Neuronal stem cell (in vitro differentiated cells): ENCODE measurements around the gene UAP1.

ENCODE experiments used
- DNase-seq: peaks from one replicate; pipeline ENCODE4 v3.0.0-alpha.2; 2013; ENCODE audit warnings: low spot score
- H2AFZ ChIP-seq: one replicate; pipeline ENCODE4 v1.6.1; 2013; ENCODE audit warnings: mild to moderate bottlenecking, low read length, inconsistent platforms
- H2AK5ac ChIP-seq: 2 replicates; pipeline ENCODE4 v1.6.1; 2013; ENCODE audit warnings: low read depth, mild to moderate bottlenecking, inconsistent platforms, low read length, moderate library complexity, mixed read lengths
- H2BK120ac ChIP-seq: 2 replicates; pipeline ENCODE4 v1.6.1; 2013; ENCODE audit warnings: low read depth, mild to moderate bottlenecking, inconsistent platforms, low read length, moderate library complexity, mixed read lengths
- H2BK12ac ChIP-seq: one replicate; pipeline ENCODE4 v1.6.1; 2013; ENCODE audit warnings: low read length, inconsistent platforms
- H2BK15ac ChIP-seq: 2 replicates; pipeline ENCODE4 v1.6.1; 2013; ENCODE audit warnings: mild to moderate bottlenecking, low read length, inconsistent platforms, mixed read lengths
- H2BK5ac ChIP-seq: one replicate; pipeline ENCODE4 v1.6.1; 2013; ENCODE audit warnings: inconsistent platforms, mild to moderate bottlenecking, low read length, moderate library complexity
- H3K14ac ChIP-seq: one replicate; pipeline ENCODE4 v1.6.1; 2013; ENCODE audit warnings: low read length, inconsistent platforms
- H3K18ac ChIP-seq: 2 replicates; pipeline ENCODE4 v1.6.1; 2013; ENCODE audit warnings: low read length, inconsistent platforms
- H3K23ac ChIP-seq: 2 replicates; pipeline ENCODE4 v1.6.1; 2013; ENCODE audit warnings: low read depth, mild to moderate bottlenecking, mixed read lengths, low read length, inconsistent platforms; ENCODE audit not compliant: poor library complexity
- H3K27ac ChIP-seq: replicated peaks from 3 replicates; pipeline ENCODE4 v1.5.1; 2013; ENCODE audit warnings: low read length, inconsistent platforms
- H3K27me3 ChIP-seq, 3 experiments: 2 replicates each; pipeline ENCODE4 v1.6.1; 2013; ENCODE audit warnings: low read length in 3 of 3, mild to moderate bottlenecking in 2 of 3, inconsistent platforms in 1 of 3, low read depth in 1 of 3, mixed read lengths in 1 of 3, moderate library complexity in 1 of 3; ENCODE audit not compliant: control insufficient read depth in 3 of 3, insufficient read depth in 3 of 3
- H3K36me3 ChIP-seq, 2 donors: replicated peaks in 1 of 2; 2 replicates each; pipeline ENCODE4 v1.6.1; 2013; ENCODE audit warnings: low read length in 2 of 2; ENCODE audit not compliant: control insufficient read depth in 2 of 2, insufficient read depth in 2 of 2
- H3K4ac ChIP-seq: 2 replicates; pipeline ENCODE4 v1.6.1; 2013; ENCODE audit warnings: inconsistent platforms, mild to moderate bottlenecking, low read length, moderate library complexity
- H3K4me1 ChIP-seq, 2 donors: 1 replicate in 1 of 2; 2 replicates in 1 of 2; pipeline ENCODE4 v1.6.1; 2013; ENCODE audit warnings: low read length in 2 of 2, low read depth in 1 of 2; ENCODE audit not compliant: control insufficient read depth in 2 of 2, insufficient read depth in 1 of 2
- H3K4me2 ChIP-seq: one replicate; pipeline ENCODE4 v1.6.1; 2013; ENCODE audit warnings: mild to moderate bottlenecking, low read length, inconsistent platforms; ENCODE audit not compliant: insufficient read depth, poor library complexity, severe bottlenecking
- H3K4me3 ChIP-seq, 2 donors: 2 replicates each; pipeline ENCODE4 v1.5.1; 2013; ENCODE audit warnings: low read length in 2 of 2, mild to moderate bottlenecking in 2 of 2, inconsistent platforms in 1 of 2, moderate library complexity in 1 of 2
- H3K79me1 ChIP-seq: one replicate; pipeline ENCODE4 v1.6.1; 2013; ENCODE audit warnings: low read depth, mild to moderate bottlenecking, inconsistent platforms, low read length, moderate library complexity
- H3K9ac ChIP-seq: one replicate; pipeline ENCODE4 v1.6.1; 2013; ENCODE audit warnings: mild to moderate bottlenecking, low read depth, low read length, inconsistent platforms; ENCODE audit not compliant: poor library complexity
- H3K9me3 ChIP-seq, 2 donors: replicated peaks in 1 of 2; 2 replicates each; pipeline versions ENCODE3 to v1.6.1; 2013; ENCODE audit warnings: low read length in 2 of 2, mild to moderate bottlenecking in 2 of 2, inconsistent platforms in 1 of 2, low read depth in 1 of 2, mixed read lengths in 1 of 2, moderate library complexity in 1 of 2; ENCODE audit not compliant: control insufficient read depth in 2 of 2, insufficient read depth in 1 of 2
- H4K8ac ChIP-seq: one replicate; pipeline ENCODE4 v1.6.1; 2013; ENCODE audit warnings: low read depth, mild to moderate bottlenecking, inconsistent platforms, low read length, moderate library complexity
- H4K91ac ChIP-seq: one replicate; pipeline ENCODE4 v1.6.1; 2013; ENCODE audit warnings: low read length, low read depth, mild to moderate bottlenecking, inconsistent platforms; ENCODE audit not compliant: poor library complexity
- WGBS, 2 donors: extraction: QIAGEN DNeasy Blood & Tissue Kit; methylation state at CpG; one replicate each; pipeline ENCODE4 v1.1.7; 2013; ENCODE audit warnings: missing lambda C conversion rate in 2 of 2, mixed read lengths in 1 of 2; ENCODE audit not compliant: insufficient read length in 2 of 2, insufficient replicate concordance in 1 of 2; ENCODE audit errors: extremely low coverage in 2 of 2; 5-methylcytosine and 5-hydroxymethylcytosine counted together

UAP1 gene

DNA sequence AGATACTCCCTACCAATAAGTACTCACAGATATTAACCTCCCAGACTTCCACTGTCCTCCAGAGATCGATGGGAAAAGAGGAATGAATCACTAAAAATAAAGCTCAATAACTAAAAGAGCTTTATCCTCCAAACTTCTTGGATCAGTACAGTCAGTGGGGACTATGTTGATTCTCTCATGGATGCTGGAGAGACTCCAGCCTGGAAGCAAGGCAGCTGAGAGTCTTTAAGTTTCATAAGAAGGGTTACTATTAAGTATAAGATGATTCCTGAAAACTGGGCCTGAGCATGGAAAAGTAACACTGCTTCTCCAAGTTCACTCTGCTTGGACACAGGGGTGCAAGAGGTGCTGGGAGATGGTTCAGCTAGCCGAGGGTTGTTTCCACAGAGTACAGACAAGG lies 64.6 kb downstream of the UAP1 start:
- Histone ChIP-seq H3K4ac (no peak overlapping the region), H3K18ac (no peak overlapping the region), H3K9ac (no peak overlapping the region), H2BK5ac (no peak overlapping the region), H2AFZ (no peak overlapping the region), H3K79me1 (no peaks in the 10 kb centered on the region), H4K91ac (no peak overlapping the region), H2BK12ac (no peak overlapping the region), H3K9me3 (no peaks in the 10 kb centered on the region), H3K4me1 (no peaks in the 10 kb centered on the region), H2BK120ac (no peak overlapping the region), H3K23ac (no peak overlapping the region), H3K4me2 (no peak overlapping the region), H2AK5ac (no peak overlapping the region), H3K4me3 (no peak overlapping the region), H3K27me3 (no peaks in the 10 kb centered on the region), H3K14ac (no peak overlapping the region), H3K27ac (no peak overlapping the region), H3K36me3 (no peaks in the 10 kb centered on the region), H4K8ac (no peak overlapping the region), H2BK15ac (no peak overlapping the region)
- no CpG with 5 or more reads among the region's 2 CpGs for WGBS, 2 donors
- no peak for DNase-seq

DNA sequence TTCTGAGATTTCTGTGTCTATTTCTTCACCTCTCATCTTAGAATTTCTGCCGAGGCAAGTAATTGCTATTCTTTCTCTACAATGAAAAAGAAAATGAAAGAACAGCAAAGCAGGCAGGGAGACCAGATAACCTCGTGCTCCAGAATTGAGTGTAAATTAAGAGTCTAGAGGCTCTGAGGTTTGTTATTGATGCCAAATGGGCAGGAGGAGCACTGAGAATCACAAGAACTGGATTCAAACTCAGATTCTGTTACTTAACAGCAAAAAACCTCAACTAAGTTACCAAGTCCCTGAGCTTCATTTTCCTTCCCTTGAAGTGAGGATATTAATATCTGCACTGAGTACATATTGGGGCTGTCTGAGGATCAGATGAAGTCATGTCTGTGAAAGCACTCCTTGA lies 65.2 kb downstream of the UAP1 start:
- Histone ChIP-seq H3K4me3 (no peak overlapping the region), H3K14ac (no peak overlapping the region), H3K4ac (no peak overlapping the region), H3K27ac (no peak overlapping the region), H3K79me1 (no peaks in the 10 kb centered on the region), H3K4me1 (peaks cover 0 to 3% of the 10 kb centered on the region in 2 donors), H4K8ac (no peak overlapping the region), H2BK5ac (no peak overlapping the region), H3K36me3 (no peaks in the 10 kb centered on the region), H3K9ac (no peak overlapping the region), H2AK5ac (no peak overlapping the region), H3K18ac (no peak overlapping the region), H2BK12ac (no peak overlapping the region), H4K91ac (no peak overlapping the region), H2BK120ac (no peak overlapping the region), H3K4me2 (no peak overlapping the region), H3K23ac (no peak overlapping the region), H3K9me3 (no peaks in the 10 kb centered on the region), H2BK15ac (no peak overlapping the region), H3K27me3 (no peaks in the 10 kb centered on the region), H2AFZ (peak overlapping the region; percentile 33)
- DNase-seq = no peak
- WGBS, 2 donors = no CpG with 5 or more reads among the region's 2 CpGs

DNA sequence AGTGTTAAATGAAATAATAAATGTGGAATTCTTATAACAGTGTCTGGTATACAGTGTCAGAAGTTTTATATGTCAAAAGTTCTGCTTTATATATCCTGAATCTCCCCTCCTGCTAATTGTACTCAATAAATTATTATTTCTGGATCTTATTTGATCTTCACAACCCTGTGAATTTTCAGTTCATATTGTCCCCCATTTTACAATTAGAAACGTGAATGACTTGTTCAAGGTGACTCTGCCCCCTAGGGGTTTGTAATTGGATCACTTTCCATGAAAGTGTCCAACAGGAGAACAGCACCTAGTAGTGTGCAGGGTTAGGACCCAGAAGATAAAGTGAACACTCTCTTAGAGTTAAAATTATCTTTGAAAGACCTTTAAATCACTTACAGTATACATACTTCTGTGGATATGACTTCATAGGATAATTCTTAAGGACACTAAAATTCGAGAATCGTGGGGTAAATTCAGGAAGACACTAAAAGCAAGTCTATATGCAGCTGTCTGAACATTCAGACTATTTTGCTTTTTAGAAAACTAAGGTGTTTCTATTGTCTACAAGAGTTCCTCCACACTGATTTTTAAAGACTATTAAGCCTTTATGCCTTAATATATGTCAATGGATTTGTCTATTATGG lies 66.3 kb downstream of the UAP1 start:
- no peak overlapping the region for H3K14ac ChIP-seq
- no peaks in the 10 kb centered on the region for H3K27me3 ChIP-seq
- no peak overlapping the region for H2BK5ac ChIP-seq
- H2BK12ac ChIP-seq = no peak overlapping the region
- no peaks in the 10 kb centered on the region for H3K9me3 ChIP-seq
- no peaks in the 10 kb centered on the region for H3K36me3 ChIP-seq
- peaks cover 2 to 3% of the 10 kb centered on the region in 2 donors for H3K4me1 ChIP-seq
- no peak overlapping the region for H4K8ac ChIP-seq
- H3K23ac ChIP-seq = no peak overlapping the region
- no CpG with 5 or more reads among the region's 3 CpGs for WGBS, 2 donors
- no peak overlapping the region for H3K9ac ChIP-seq
- no peak for DNase-seq
- H3K4me2 ChIP-seq = no peak overlapping the region
- H3K4me3 ChIP-seq = no peak overlapping the region
- H3K4ac ChIP-seq = no peak overlapping the region
- no peak overlapping the region for H4K91ac ChIP-seq
- no peak overlapping the region for H2BK15ac ChIP-seq
- no peak overlapping the region for H2AFZ ChIP-seq
- H3K27ac ChIP-seq = no peak overlapping the region
- H3K79me1 ChIP-seq = no peaks in the 10 kb centered on the region
- H2AK5ac ChIP-seq = no peak overlapping the region
- H2BK120ac ChIP-seq = no peak overlapping the region
- H3K18ac ChIP-seq = no peak overlapping the region

DNA sequence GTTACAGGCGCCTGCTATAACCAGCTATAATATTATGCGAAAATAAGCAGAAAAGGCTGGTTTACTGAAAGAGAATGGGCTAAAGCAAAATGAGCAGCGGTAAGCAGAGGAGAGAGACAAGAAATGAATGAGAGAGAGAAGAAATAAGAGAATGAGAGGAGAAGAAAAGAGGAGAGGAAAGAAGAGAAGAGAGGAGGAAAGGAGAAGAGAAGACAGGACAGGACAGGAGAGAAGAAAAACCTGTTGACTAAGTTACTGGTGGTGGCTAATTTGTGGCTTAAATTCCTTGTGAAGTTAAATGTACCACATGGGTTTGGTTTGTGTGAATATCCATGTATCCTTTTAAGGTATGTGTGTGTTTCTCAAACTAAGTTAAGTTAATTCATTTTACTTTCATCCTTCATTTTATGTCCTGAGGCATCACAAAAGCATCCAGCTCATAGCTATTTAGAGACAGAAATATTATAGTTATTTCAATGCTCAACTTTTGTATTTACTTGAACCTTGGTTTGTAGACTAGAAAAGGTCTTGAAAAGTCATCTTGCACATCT lies 67.6 kb downstream of the UAP1 start:
- Histone ChIP-seq H3K27ac (no peak overlapping the region), H4K91ac (no peak overlapping the region), H3K27me3 (no peaks in the 10 kb centered on the region), H3K23ac (no peak overlapping the region), H2AK5ac (no peak overlapping the region), H3K9me3 (no peaks in the 10 kb centered on the region), H2BK15ac (no peak overlapping the region), H2BK120ac (no peak overlapping the region), H3K14ac (no peak overlapping the region), H3K36me3 (no peaks in the 10 kb centered on the region), H2BK12ac (no peak overlapping the region), H3K79me1 (no peaks in the 10 kb centered on the region), H2AFZ (no peak overlapping the region), H2BK5ac (no peak overlapping the region), H3K4me2 (no peak overlapping the region), H3K9ac (no peak overlapping the region), H3K4ac (no peak overlapping the region), H3K18ac (no peak overlapping the region), H3K4me3 (no peak overlapping the region), H4K8ac (no peak overlapping the region), H3K4me1 (peaks cover 2 to 3% of the 10 kb centered on the region in 2 donors)
- no peak for DNase-seq
- WGBS, 2 donors = no CpG with 5 or more reads among the region's 3 CpGs
